Nephron progenitor cell (in vitro differentiated cells): ENCODE results near the gene EXT2.

Source experiments
- DNase-seq: peaks from one replicate; pipeline ENCODE4 v3.0.0; 2021
- H3K27ac Mint-ChIP-seq: 2 replicates; pipeline ENCODE4 v1.8.0; 2021; ENCODE audit warnings: mild to moderate bottlenecking, moderate library complexity, mixed read lengths
- H3K27me3 Mint-ChIP-seq: 2 replicates; pipeline ENCODE4 v1.8.0; 2021; ENCODE audit warnings: mild to moderate bottlenecking, low read depth, mixed read lengths; ENCODE audit not compliant: poor library complexity
- H3K36me3 Mint-ChIP-seq: 2 replicates; pipeline ENCODE4 v1.8.0; 2021; ENCODE audit warnings: low read depth, mixed read lengths
- H3K4me1 Mint-ChIP-seq: 2 replicates; pipeline ENCODE4 v1.8.0; 2021; ENCODE audit warnings: mixed read lengths
- H3K4me3 Mint-ChIP-seq: 2 replicates; pipeline ENCODE4 v1.8.0; 2021; ENCODE audit warnings: mild to moderate bottlenecking, moderate library complexity, mixed read lengths
- H3K9me3 Mint-ChIP-seq: 2 replicates; pipeline ENCODE4 v1.8.0; 2021; ENCODE audit warnings: mild to moderate bottlenecking, moderate library complexity, mixed read lengths
- CTCF ChIP-seq: fragments of 200-600 bp; sonication (generic); IDR thresholded peaks from 2 replicates; pipeline ENCODE4 v1.5.0; 2021; ENCODE audit warnings: antibody characterized with exemption

EXT2 gene

GRCh38 chr11:44051171-44051570 is 44.3 kb upstream of the EXT2 start:
- no peak for TF ChIP-seq CTCF
- Mint-ChIP-seq H3K4me1 (no peaks in the 10 kb centered on the region), H3K9me3 (no peaks in the 10 kb centered on the region), H3K27me3 (peaks cover 11% of the 10 kb centered on the region), H3K27ac (no peak overlapping the region), H3K4me3 (no peak overlapping the region), H3K36me3 (no peaks in the 10 kb centered on the region)
- no peak for DNase-seq

GRCh38 chr11:44057340-44057739 is 38.1 kb upstream of the EXT2 start:
- H3K4me1 Mint-ChIP-seq, result no peaks in the 10 kb centered on the region
- no peak overlapping the region for H3K4me3 Mint-ChIP-seq
- no peak for TF ChIP-seq CTCF
- peaks cover 18% of the 10 kb centered on the region for H3K27me3 Mint-ChIP-seq
- no peaks in the 10 kb centered on the region for H3K36me3 Mint-ChIP-seq
- no peak for DNase-seq
- no peaks in the 10 kb centered on the region for H3K9me3 Mint-ChIP-seq
- no peak overlapping the region for H3K27ac Mint-ChIP-seq

GRCh38 chr11:44058275-44058674 is 37.2 kb upstream of the EXT2 start:
- DNase-seq, result no peak
- no peaks in the 10 kb centered on the region for H3K9me3 Mint-ChIP-seq
- H3K27ac Mint-ChIP-seq, result no peak overlapping the region
- H3K36me3 Mint-ChIP-seq, result no peaks in the 10 kb centered on the region
- TF ChIP-seq CTCF, result no peak
- H3K4me3 Mint-ChIP-seq, result no peak overlapping the region
- peaks cover 22% of the 10 kb centered on the region for H3K27me3 Mint-ChIP-seq
- no peaks in the 10 kb centered on the region for H3K4me1 Mint-ChIP-seq

DNA sequence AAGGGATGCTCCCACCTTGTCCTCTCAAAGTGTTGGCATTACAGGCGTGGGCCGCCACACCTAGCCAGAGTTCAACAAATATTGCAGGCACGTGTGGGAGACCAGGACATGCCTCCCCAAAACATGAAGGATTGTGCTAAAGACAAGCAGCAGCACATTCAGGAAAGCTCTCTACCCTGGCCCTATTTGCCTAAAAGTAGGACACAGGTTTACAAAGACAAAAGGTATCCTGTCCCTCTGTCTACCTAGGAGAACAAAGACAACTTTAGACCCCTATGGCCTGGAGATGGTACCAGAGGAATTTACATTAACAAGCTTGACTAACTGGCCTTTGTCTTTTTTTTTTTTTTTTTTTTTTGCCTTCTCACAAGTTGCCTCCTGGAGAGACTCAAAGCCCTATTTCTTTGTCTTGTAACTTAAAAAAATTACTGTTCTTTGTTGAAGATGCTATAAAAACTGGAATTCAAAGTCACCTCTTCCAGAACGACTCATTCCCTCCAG is 30.3 kb upstream of the EXT2 start:
- Mint-ChIP-seq H3K27ac (no peak overlapping the region), H3K4me1 (peaks cover 29% of the 10 kb centered on the region), H3K27me3 (peaks cover 17% of the 10 kb centered on the region), H3K4me3 (peak overlapping the region; percentile 83), H3K9me3 (no peaks in the 10 kb centered on the region), H3K36me3 (no peaks in the 10 kb centered on the region)
- TF ChIP-seq CTCF, result no peak
- no peak for DNase-seq

DNA sequence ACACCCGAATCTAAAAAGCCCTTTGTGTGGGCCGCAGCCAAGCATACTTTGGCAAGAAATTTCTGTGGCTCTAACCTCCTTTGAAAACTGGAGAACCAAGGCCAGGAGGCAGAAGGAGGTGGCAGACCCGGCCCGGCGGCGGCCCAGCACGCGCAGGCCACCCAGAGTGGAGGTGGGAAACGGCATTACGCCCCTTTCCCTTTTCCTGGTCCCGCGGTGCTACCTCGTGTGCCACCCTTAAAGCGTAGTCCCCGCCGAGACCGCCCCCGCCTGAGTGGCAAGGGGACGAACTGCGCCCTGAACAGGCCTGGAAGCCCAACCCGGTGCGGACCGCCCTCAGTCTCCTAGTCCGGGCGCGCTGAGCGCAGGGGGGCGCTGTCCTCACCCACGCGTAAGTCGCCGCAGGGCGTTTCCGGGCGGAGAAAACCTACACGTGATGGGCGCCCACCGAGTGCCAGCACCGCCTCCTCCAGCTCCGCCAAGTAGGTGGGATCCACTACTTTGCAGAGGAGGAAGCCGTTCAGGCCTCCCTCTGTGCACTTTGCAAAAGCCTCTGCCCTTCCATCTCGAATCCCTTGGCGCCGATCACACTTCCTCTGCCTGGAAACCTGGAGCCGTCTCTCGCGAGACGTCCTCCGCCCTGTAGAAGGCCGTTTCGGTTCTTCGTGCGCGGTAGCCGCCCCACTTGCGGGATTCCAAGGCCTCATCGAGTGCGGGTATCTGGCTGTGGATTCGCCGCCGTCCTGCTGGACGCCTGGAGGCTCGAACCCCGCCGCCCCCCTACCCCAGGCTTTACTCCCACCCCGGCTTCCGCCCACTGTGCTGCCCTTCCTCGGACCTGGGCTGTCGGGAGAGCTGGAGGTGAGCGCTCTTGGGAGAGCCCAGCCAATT is 29.4 kb upstream of the EXT2 start, which contains the start of gene ACCS:
Gene ACCS, plus strand, starts transcription at position 430 of the 891 bp plus-strand sequence. CDS start 1,358 bp downstream, outside the sequence.
- DNase-seq, result peak; percentile 83
- H3K4me3 Mint-ChIP-seq, result peak within 1 kb of the TSS; percentile 83
- H3K4me1 Mint-ChIP-seq, result peaks cover 29% of the 10 kb centered on the region
- TF ChIP-seq CTCF, result peak; percentile 71
- no peaks in the 10 kb centered on the region for H3K9me3 Mint-ChIP-seq
- H3K27me3 Mint-ChIP-seq, result peaks cover 17% of the 10 kb centered on the region
- peaks cover 5% of the 10 kb centered on the region for H3K36me3 Mint-ChIP-seq
- no peak within 1 kb of the TSS for H3K27ac Mint-ChIP-seq
